Type B pancreatic cell (in vitro differentiated cells): ENCODE data around the gene DDX60. TPM values are rescaled to one million over a fixed set of nuclear protein-coding genes. Genes with fewer than 3 reads are reported as not detected.

Experiments used
- DNase-seq: peaks from one replicate; pipeline ENCODE4 v3.0.0; 2021; ENCODE audit warnings: mixed read lengths; ENCODE audit not compliant: unreplicated experiment; ENCODE audit errors: extremely low spot score
- H3K27ac Mint-ChIP-seq: 2 replicates; pipeline ENCODE4 v1.8.0; 2021; ENCODE audit warnings: mild to moderate bottlenecking, mixed read lengths
- H3K27me3 Mint-ChIP-seq: 2 replicates; pipeline ENCODE4 v1.8.0; 2021; ENCODE audit warnings: mixed read lengths
- H3K36me3 Mint-ChIP-seq: 2 replicates; pipeline ENCODE4 v1.8.0; 2021; ENCODE audit warnings: mixed read lengths
- H3K4me1 Mint-ChIP-seq: one replicate; pipeline ENCODE4 v1.8.0; 2021; ENCODE audit warnings: mixed read lengths; ENCODE audit not compliant: unreplicated experiment
- H3K4me3 Mint-ChIP-seq: 2 replicates; pipeline ENCODE4 v1.8.0; 2021; ENCODE audit warnings: mild to moderate bottlenecking, mixed read lengths
- H3K9me3 Mint-ChIP-seq: 2 replicates; pipeline ENCODE4 v1.8.0; 2021; ENCODE audit warnings: mixed read lengths
- CTCF ChIP-seq: fragments of 200-600 bp; sonication (generic); conservative IDR thresholded peaks from 2 replicates; pipeline ENCODE4 v1.5.0; 2021; ENCODE audit warnings: antibody characterized with exemption, mild to moderate bottlenecking
- total RNA-seq: library from RNA; stranded (reverse); gene quantifications from 2 replicates; pipeline ENCODE4 v1.2.1, GENCODE V29; 2021; ENCODE audit warnings: low replicate concordance

Gene DDX60
- total RNA-seq, 1 donor from 2014 or later: 8.7 TPM

- Mint-ChIP-seq H3K27me3 (no peaks in the 10 kb centered on the region), H3K9me3 (no peaks in the 10 kb centered on the region), H3K27ac (no peak overlapping the region), H3K36me3 (no peaks in the 10 kb centered on the region), H3K4me1 (no peaks in the 10 kb centered on the region), H3K4me3 (no peak overlapping the region)
- DNase-seq: no peak
- TF ChIP-seq CTCF: no peak
Measured at GRCh38 chr4:168177546-168178149, 140.9 kb downstream of the DDX60 start.

GRCh38 chr4:168174308-168174707 lies 144.2 kb downstream of the DDX60 start:
- DNase-seq: no peak
- Mint-ChIP-seq H3K36me3 (no peaks in the 10 kb centered on the region), H3K4me3 (no peak overlapping the region), H3K9me3 (no peaks in the 10 kb centered on the region), H3K27me3 (no peaks in the 10 kb centered on the region), H3K4me1 (no peaks in the 10 kb centered on the region), H3K27ac (no peak overlapping the region)
- no peak for TF ChIP-seq CTCF

- no peak for DNase-seq
- H3K27ac Mint-ChIP-seq: no peak overlapping the region
- no peaks in the 10 kb centered on the region for H3K36me3 Mint-ChIP-seq
- no peaks in the 10 kb centered on the region for H3K27me3 Mint-ChIP-seq
- H3K9me3 Mint-ChIP-seq: no peaks in the 10 kb centered on the region
- H3K4me1 Mint-ChIP-seq: no peaks in the 10 kb centered on the region
- H3K4me3 Mint-ChIP-seq: no peak overlapping the region
- no peak for TF ChIP-seq CTCF
Measured at GRCh38 chr4:168167714-168168284, 150.8 kb downstream of the DDX60 start.

Other genes starting within 250 kb of the DDX60 start
- gene ANXA10, start 226.2 kb downstream of the DDX60 start, total RNA-seq: 10.6 and 39.8 TPM in 2 replicates
- 5.3 and 12.1 TPM in 2 replicates for gene DDX60L, start 161.7 kb upstream of the DDX60 start, total RNA-seq
- 38.3 and 93.5 TPM in 2 replicates for gene PALLD, start 178.3 kb upstream of the DDX60 start, total RNA-seq